OCI-LY7 (cell line): ENCODE data around the gene DYNLT2. TPM values are rescaled to one million over a fixed set of nuclear protein-coding genes. Genes with fewer than 3 reads are reported as not detected.

Source experiments
- BruUV-seq: library from RNA; stranded (reverse); fragments of 400-500 nt; replicated peaks from 2 replicates; lab custom pipeline; 2021; lab: Mats Ljungman, UMichigan
- CTCF ChIA-PET: fragments of 300-600 bp; sonication (Branson Sonifier 250); formaldehyde crosslinking; loops from one replicate; lab custom pipeline; 2022; ENCODE audit warnings: antibody characterized with exemption; ENCODE audit not compliant: unreplicated experiment; lab: Charles Lee
- POLR2A ChIA-PET: fragments of 300-600 bp; sonication (Branson Sonifier 250); formaldehyde crosslinking; loops from one replicate; lab custom pipeline; 2022; ENCODE audit warnings: antibody characterized with exemption; lab: Charles Lee
- DNase-seq: peaks from one replicate; pipeline ENCODE4 v3.0.0-alpha.2; 2015; ENCODE audit warnings: low spot score
- H2AFZ ChIP-seq: fragments of 200-600 bp; sonication (generic), shearing (Covaris generic); 2 replicates; pipeline ENCODE4 v1.6.1; 2014; ENCODE audit warnings: mild to moderate bottlenecking, antibody characterized with exemption, low read length, moderate library complexity
- H3K27ac ChIP-seq: fragments of 200-600 bp; sonication (generic); 2 replicates; pipeline ENCODE4 v1.5.1; 2014; ENCODE audit warnings: mixed run types, low read depth, mild to moderate bottlenecking, moderate library complexity, low read length, inconsistent platforms; ENCODE audit not compliant: poor library complexity, severe bottlenecking
- H3K36me3 ChIP-seq: fragments of 200-600 bp; sonication (generic); 2 replicates; pipeline ENCODE4 v1.6.1; 2014; ENCODE audit warnings: mild to moderate bottlenecking, antibody characterized with exemption, low read length, moderate library complexity, mixed read lengths; ENCODE audit not compliant: insufficient read depth
- H3K4me1 ChIP-seq: fragments of 200-600 bp; sonication (generic); 2 replicates; pipeline ENCODE4 v1.5.1; 2014; ENCODE audit warnings: mild to moderate bottlenecking, low read length; ENCODE audit not compliant: insufficient read depth, poor library complexity, severe bottlenecking
- H3K4me2 ChIP-seq: fragments of 200-600 bp; sonication (generic); 2 replicates; pipeline ENCODE4 v1.6.1; 2014; ENCODE audit warnings: mild to moderate bottlenecking, low read length
- H3K4me3 ChIP-seq: fragments of 200-600 bp; sonication (generic); 2 replicates; pipeline ENCODE4 v1.5.1; 2014; ENCODE audit warnings: mild to moderate bottlenecking, low read depth, low read length; ENCODE audit not compliant: poor library complexity, severe bottlenecking
- H3K79me2 ChIP-seq: fragments of 200-600 bp; sonication (generic); 2 replicates; pipeline ENCODE4 v1.6.1; 2016; ENCODE audit warnings: low read depth, mild to moderate bottlenecking, low read length, moderate library complexity, mixed read lengths; ENCODE audit not compliant: insufficient read depth
- H3K9me2 ChIP-seq: fragments of 200-600 bp; sonication (generic); 2 replicates; pipeline ENCODE4 v1.6.1; 2016; ENCODE audit warnings: mild to moderate bottlenecking, low read length, mixed read lengths; ENCODE audit not compliant: insufficient read depth
- H3K9me3 ChIP-seq: fragments of 200-600 bp; sonication (generic); 2 replicates; pipeline ENCODE4 v1.6.1; 2014; ENCODE audit warnings: mild to moderate bottlenecking, mixed run types, low read length, mixed read lengths
- H4K20me1 ChIP-seq: fragments of 200-600 bp; sonication (generic); 2 replicates; pipeline ENCODE4 v1.6.1; 2014; ENCODE audit warnings: mild to moderate bottlenecking, antibody characterized with exemption, low read length, moderate library complexity, mixed read lengths; ENCODE audit not compliant: insufficient read depth
- EZH2phosphoT487 ChIP-seq: fragments of 200-600 bp; sonication (generic); IDR thresholded peaks from 2 replicates; pipeline ENCODE4 v1.6.1; 2018; ENCODE audit warnings: low read depth, borderline replicate concordance, mild to moderate bottlenecking, mixed run types, antibody characterized with exemption, low read length, moderate library complexity, mixed read lengths
- intact Hi-C: fragments of 100-400 bp; cut with micrococcal nuclease; formaldehyde crosslinking; loops from one replicate; pipeline ENCODE4 v1.10.0; 2022; ENCODE audit not compliant: unreplicated experiment
- total RNA-seq, 2 experiments: library from RNA; depleted of rRNA in 1 of 2; stranded (reverse); fragments of >200 nt in 1 of 2; shearing (Covaris generic) in 1 of 2; gene quantifications; 2 replicates each; pipeline ENCODE4 v1.2.3, GENCODE V29; 2014 to 2022
- TF ChIP-seq, protein P1 (sequence below): fragments of 200-600 bp; sonication (generic); conservative IDR thresholded peaks from 2 replicates; pipeline ENCODE4 v1.5.1; 2014; ENCODE audit warnings: mild to moderate bottlenecking, antibody characterized with exemption, low read length, moderate library complexity, mixed read lengths

DYNLT2 gene
- total RNA-seq, 2 experiments from 2014 or later = 6.4 to 7.7 TPM

DNA sequence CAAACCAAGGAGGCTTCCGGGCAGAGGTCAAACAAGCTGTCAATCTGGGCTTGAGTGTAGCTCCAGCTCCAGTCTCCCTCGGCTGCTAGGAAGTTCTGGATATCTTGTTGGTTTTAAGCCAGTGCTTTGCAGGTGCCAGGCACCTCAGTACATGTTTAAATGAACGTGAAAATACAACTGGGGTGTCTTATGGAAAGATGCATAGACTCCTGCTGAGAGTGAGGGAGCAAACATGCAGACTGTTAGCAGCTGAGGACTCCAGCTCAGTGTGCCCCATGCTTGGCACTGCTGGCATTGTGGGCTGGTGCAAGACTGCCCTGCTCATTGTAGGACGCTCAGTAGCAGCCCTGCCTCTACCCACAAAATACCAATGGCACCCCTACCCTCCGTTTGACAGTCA, 28.5 kb upstream of the DYNLT2 start:
- intact Hi-C loops = no loop called here
- no peak for TF ChIP-seq EZH2phosphoT487
- TF ChIP-seq, protein P1, sequence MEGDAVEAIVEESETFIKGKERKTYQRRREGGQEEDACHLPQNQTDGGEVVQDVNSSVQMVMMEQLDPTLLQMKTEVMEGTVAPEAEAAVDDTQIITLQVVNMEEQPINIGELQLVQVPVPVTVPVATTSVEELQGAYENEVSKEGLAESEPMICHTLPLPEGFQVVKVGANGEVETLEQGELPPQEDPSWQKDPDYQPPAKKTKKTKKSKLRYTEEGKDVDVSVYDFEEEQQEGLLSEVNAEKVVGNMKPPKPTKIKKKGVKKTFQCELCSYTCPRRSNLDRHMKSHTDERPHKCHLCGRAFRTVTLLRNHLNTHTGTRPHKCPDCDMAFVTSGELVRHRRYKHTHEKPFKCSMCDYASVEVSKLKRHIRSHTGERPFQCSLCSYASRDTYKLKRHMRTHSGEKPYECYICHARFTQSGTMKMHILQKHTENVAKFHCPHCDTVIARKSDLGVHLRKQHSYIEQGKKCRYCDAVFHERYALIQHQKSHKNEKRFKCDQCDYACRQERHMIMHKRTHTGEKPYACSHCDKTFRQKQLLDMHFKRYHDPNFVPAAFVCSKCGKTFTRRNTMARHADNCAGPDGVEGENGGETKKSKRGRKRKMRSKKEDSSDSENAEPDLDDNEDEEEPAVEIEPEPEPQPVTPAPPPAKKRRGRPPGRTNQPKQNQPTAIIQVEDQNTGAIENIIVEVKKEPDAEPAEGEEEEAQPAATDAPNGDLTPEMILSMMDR = no peak
- ChIA-PET CTCF (no interaction called here), POLR2A (no interaction called here)
- Histone ChIP-seq H3K4me3 (no peak overlapping the region), H4K20me1 (no peaks in the 10 kb centered on the region), H3K36me3 (peaks cover 24% of the 10 kb centered on the region), H3K9me3 (no peaks in the 10 kb centered on the region), H2AFZ (no peak overlapping the region), H3K27ac (no peak overlapping the region), H3K79me2 (no peaks in the 10 kb centered on the region), H3K4me2 (no peak overlapping the region), H3K4me1 (no peaks in the 10 kb centered on the region), H3K9me2 (no peaks in the 10 kb centered on the region)
- no TSS peak for BruUV-seq
- DNase-seq = no peak

DNA sequence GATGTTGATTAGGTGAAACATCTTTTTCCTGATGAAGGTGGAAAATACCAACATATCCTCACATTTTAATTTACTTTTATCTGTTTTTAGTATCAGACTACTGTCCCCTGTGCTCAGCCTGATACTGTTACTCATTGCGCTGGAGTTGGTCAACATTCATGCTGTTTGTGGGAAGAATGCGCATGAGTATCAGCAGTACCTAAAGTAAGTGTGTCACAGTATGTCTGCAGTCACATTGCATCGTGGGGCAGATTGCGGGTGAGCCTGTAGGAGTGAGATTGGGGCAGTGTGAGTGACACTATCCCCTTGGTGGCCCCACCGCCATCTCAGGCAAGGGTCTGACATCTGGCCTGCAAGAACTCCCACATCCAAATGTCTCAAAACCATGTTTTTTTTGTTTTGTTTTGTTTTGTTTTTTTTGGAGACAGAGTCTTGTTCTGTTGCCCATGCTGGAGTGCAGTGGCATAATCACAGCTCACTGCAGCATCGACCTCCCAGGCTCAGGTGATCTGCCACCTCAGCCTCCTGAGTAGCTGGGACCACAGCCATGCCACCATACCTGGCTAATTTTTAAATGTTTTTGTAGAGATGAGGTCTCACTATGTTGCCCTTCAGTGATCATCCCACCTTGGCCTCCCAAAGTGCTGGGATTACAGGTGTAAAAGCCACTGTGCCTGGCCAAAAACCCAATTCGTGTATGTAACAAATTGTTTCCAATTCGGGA, 27.9 kb upstream of the DYNLT2 start:
- Histone ChIP-seq H3K9me2 (no peaks in the 10 kb centered on the region), H3K36me3 (peaks cover 24% of the 10 kb centered on the region), H4K20me1 (no peaks in the 10 kb centered on the region), H3K27ac (no peak overlapping the region), H3K4me3 (no peak overlapping the region), H2AFZ (no peak overlapping the region), H3K9me3 (no peaks in the 10 kb centered on the region), H3K4me2 (no peak overlapping the region), H3K79me2 (no peaks in the 10 kb centered on the region), H3K4me1 (peaks cover 4% of the 10 kb centered on the region)
- no peak for DNase-seq
- POLR2A ChIA-PET = no interaction called here
- intact Hi-C loops = no loop called here
- CTCF ChIA-PET = no interaction called here
- BruUV-seq = no TSS peak
- TF ChIP-seq EZH2phosphoT487 = no peak
- TF ChIP-seq, protein P1 = no peak

DNA sequence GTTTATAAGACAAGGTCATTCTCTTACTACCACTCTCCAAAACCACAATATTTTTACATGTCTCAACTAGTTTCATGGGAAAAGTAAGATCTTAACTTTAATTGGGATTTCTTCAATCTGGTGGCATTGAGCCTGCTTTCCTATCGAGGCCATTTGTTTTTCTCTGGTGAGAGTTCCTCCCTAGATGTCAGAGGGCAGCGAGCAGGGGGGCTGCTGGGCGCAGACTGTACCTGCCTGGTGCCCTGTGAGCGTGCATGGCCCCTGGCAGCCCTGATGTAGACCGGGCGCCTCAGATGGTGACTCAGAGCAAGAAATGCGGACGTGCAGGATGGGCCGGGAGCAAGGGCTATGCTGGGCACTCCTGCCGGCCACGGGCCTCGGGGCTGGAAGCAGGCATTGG, 27.3 kb upstream of the DYNLT2 start:
- no peak overlapping the region for H3K27ac ChIP-seq
- peaks cover 7% of the 10 kb centered on the region for H3K4me1 ChIP-seq
- H3K9me3 ChIP-seq = no peaks in the 10 kb centered on the region
- TF ChIP-seq EZH2phosphoT487 = no peak
- TF ChIP-seq, protein P1 = no peak
- H3K79me2 ChIP-seq = no peaks in the 10 kb centered on the region
- intact Hi-C loops = no loop called here
- H3K9me2 ChIP-seq = no peaks in the 10 kb centered on the region
- H3K4me3 ChIP-seq = no peak overlapping the region
- peaks cover 25% of the 10 kb centered on the region for H3K36me3 ChIP-seq
- CTCF ChIA-PET = no interaction called here
- no peak for DNase-seq
- no TSS peak for BruUV-seq
- H3K4me2 ChIP-seq = no peak overlapping the region
- no peak overlapping the region for H2AFZ ChIP-seq
- POLR2A ChIA-PET = interaction anchor here (0.7 kb wide), 1 partner anchor 24 kb away, joined by 3 read pairs; no protein-coding TSS in a partner anchor
- no peaks in the 10 kb centered on the region for H4K20me1 ChIP-seq
